Breast epithelium (tissue), 3 donors: ENCODE results near the gene NKX6-2.

Experiments used
- CTCF ChIP-seq, 3 donors: fragments of 450-650 bp; IDR thresholded peaks; one replicate each; pipeline ENCODE4 v1.5.1; 2016 to 2017; ENCODE audit warnings: antibody characterized with exemption in 3 of 3, mild to moderate bottlenecking in 3 of 3, moderate library complexity in 3 of 3
- POLR2A ChIP-seq: fragments of 450-650 bp; IDR thresholded peaks from one replicate; pipeline ENCODE4 v1.6.1; 2016; ENCODE audit warnings: antibody characterized with exemption, mild to moderate bottlenecking, moderate library complexity

GRCh38 chr10:132733926-132734325 lies 52.0 kb downstream of the NKX6-2 start:
- TF ChIP-seq CTCF (IDR thresholded peaks at IDR 0.05) (no peak), POLR2A (no peak)
